HS-27A (cell line): Measurements from ENCODE around the gene ODAD4.
"Not testable (repeated sequence)": the region's sequence is repeated elsewhere in the genome, so short reads cannot be mapped to it uniquely, and the experiment has no call there.

ENCODE experiments used
- DNase-seq: peaks from one replicate; pipeline ENCODE4 v3.0.0-alpha.2; 2012; ENCODE audit warnings: low read depth, missing footprints

ODAD4 gene

DNA sequence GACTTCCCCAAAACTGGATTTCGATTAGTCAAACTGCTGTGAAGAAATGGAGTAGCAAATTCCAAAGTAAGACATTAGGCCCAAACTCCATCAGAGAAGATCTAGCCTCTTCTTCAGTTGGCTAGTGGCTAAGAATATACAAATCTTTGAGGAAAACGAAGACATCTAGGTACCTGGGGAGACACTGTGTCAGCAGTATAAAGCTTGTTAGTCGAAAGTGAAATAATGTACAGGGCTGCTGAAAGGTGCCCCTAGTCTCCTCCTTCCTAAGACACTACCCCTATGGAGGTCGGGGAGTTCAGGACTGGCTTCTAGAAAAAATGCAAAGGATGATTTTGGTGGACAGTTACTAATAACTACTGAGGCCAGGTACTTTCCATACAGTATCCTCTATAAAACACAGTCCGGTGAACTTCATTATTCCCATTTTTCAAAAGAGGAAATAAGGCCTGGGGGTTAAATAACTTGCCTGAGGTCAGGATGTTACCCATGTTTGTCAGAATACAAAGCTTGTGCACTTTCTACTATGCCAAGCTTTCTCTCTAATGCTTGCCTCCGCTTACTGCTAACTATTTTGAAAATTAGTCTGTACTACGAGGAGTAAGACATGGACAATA is 71.9 kb downstream of the ODAD4 start:
- DNase-seq = no peak

DNA sequence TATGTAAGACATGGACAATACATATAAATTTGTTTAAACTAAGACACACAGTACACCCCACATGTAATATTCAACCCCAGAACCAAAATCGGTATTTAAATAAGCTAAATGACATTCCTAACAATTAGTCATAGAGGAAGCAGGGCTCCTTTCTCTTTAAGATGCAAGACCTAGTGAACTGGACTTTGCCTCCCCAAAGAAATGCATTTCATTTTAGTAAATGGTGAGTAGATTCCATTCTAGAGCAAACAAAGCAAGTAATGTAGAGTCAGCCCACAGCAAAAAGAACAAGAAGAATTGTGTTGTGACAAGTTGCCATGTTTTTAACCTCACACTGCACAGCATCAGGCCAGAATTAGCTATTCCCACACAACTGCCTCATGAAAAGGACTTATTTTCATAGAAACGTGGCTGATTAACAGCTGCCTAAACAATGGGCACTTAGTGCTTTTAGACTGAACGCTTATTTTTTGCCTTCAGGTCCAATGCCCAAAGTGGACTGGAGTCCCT is 72.4 kb downstream of the ODAD4 start:
- DNase-seq = no peak

DNA sequence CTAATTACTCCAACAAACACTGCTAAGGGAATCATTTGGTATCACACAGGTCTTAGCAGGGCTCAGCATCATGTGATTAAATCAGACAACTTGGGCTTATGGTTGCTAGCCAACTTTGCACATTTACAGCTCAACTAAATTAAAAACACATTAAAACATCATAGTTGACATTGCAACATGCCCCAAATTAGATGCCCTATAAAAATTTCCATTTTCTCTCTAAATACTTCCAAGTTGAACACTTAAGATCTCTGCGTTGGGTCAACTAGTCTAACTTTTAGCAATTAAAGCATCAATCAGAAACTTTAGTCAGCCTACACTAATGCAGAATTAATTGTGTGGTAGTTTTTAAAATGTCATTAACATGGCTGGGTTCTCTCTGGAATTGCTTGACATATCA is 74.7 kb downstream of the ODAD4 start:
- no peak for DNase-seq

DNA sequence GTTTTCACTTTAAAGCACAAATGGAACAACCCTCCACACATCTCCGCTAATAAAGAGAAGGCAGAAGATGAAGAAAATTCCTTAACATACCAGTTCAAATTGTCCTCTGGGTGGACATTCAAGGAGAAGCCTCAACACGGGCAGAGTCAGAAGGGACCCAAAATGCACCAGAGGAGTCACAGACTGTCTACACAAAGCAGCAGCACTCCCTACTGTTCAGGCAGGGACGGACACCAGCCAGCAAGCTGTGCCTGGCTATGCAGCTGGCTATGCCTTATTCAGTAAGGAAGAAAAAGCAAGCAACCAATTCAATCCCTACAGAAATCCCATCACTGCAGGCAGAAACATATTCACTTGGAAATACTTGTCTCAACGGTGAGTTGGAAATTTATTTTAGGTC is 78.8 kb downstream of the ODAD4 start:
- no peak for DNase-seq

DNA sequence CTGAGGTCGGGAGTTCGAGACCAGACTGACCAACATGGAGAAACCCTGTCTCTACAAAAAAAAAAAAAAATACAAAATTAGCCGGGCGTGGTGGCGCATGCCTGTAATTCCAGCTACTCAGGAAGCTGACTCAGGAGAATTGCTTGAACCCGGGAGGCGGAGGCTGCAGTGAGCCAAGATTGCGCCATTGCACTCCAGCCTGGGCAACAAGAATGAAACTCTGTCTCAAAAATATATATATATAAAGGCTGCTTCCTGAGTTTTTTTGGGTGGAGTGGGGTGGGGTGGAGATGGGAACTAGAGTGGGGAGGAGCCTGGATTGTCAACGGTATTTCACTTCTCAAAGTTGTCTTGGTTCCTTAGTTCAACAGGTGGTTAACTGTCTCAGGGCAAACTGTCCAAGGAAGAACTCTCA is 79.9 kb downstream of the ODAD4 start:
- not testable (repeated sequence) for DNase-seq

DNA sequence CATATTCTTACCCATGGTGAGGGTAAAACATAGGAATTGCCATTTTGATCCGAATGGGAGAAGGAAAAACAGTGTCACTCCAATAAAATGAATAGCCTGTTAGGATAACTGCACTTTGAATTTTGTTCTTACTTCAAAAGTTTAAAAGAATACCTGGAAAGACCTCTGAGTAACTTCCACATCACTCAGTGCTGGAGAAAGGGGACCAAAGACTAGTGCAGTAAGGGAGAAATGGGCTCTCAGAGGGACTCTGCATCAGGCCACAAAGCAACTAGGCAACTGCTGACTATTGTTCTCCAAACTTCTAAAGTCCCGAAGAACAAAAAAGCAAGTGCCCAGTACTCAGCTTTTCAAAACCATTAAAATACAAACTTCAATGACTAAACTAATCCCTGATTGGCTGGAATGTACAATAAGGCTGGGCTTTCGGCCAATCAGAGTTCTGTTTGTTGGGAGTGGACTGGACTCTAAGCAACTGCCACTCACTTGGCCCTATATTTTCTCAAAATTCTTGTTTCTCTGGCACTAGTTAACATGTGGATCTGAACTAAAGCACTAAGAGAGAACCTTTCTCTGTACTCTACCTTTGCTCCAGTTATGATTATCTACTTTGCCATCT is 80.6 kb downstream of the ODAD4 start:
- DNase-seq = no peak

DNA sequence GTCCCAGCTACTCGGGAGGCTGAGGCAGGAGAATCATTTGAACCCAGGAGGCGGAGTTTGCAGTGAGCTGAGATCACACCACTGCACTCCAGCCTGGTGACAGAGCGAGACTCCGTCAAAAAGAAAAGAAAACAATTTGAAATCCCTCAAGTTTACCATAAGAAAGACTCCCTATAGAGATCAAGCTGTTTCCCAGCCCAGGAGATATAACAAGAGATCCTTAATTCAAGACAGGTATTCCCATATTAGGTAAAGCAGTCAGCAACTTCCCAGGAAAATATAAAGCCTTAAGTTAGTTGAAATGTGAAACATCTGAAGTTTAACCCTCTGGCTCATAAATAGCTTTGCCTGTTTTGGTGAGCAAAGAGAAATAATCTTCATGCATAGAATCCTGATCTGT is 81.9 kb downstream of the ODAD4 start:
- DNase-seq = not testable (repeated sequence)

DNA sequence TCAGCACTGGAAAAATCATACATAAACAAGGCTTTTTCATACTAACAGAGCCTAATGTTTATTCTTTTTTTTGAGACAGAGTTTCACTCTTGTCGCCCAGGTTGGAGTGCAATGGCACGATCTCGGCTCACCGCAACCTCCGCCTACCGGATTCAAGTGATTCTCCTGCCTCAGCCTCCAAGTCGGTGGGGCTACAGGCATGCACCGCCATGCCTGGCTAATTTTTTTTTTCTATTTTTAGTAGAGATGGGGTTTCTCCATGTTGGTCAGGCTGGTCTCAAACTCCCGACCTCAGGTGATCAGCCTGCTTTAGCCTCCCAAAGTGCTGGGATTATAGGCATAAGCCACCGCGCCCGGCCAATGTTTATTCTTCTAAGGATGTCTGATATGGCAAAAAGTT is 83.3 kb downstream of the ODAD4 start:
- DNase-seq = not testable (repeated sequence)
